NCI-H2171 (cell line): Measurements from ENCODE around the gene CAPN10.
"Not testable (repeated sequence)": the region's sequence is repeated elsewhere in the genome, so short reads cannot be mapped to it uniquely, and the experiment has no call there.

Source experiments
- DNase-seq: peaks from one replicate; lab custom pipeline; 2025; lab: John Stamatoyannopoulos, UW

Gene CAPN10

GRCh38 chr2:240603081-240603835 is 16.7 kb downstream of the CAPN10 start:
- DNase-seq, result no peak

GRCh38 chr2:240603846-240604245 is 17.3 kb downstream of the CAPN10 start:
- no peak for DNase-seq

- DNase-seq, result no peak
Measured at GRCh38 chr2:240604291-240604938, 17.9 kb downstream of the CAPN10 start.

GRCh38 chr2:240604939-240605716 is 18.6 kb downstream of the CAPN10 start:
- DNase-seq, result no peak

- DNase-seq, result no peak
Measured at GRCh38 chr2:240605867-240606743, 19.6 kb downstream of the CAPN10 start.

- no peak for DNase-seq
Measured at GRCh38 chr2:240611601-240612210, 25.2 kb downstream of the CAPN10 start.

GRCh38 chr2:240613781-240614180 is 27.2 kb downstream of the CAPN10 start:
- no peak for DNase-seq

- DNase-seq, result no peak
Measured at GRCh38 chr2:240614391-240614790, 27.9 kb downstream of the CAPN10 start.

- no peak for DNase-seq
Measured at GRCh38 chr2:240615396-240615795, 28.9 kb downstream of the CAPN10 start.

- no peak for DNase-seq
Measured at GRCh38 chr2:240615820-240616547, 29.4 kb downstream of the CAPN10 start.

GRCh38 chr2:240616860-240617666 is 30.5 kb downstream of the CAPN10 start:
- not testable (repeated sequence) for DNase-seq

GRCh38 chr2:240618776-240619175 is 32.2 kb downstream of the CAPN10 start:
- no peak for DNase-seq

GRCh38 chr2:240619506-240620148 is 33.1 kb downstream of the CAPN10 start:
- DNase-seq, result no peak

- DNase-seq, result no peak
Measured at GRCh38 chr2:240620149-240620731, 33.7 kb downstream of the CAPN10 start.

- DNase-seq, result no peak
Measured at GRCh38 chr2:240620859-240621258, 34.3 kb downstream of the CAPN10 start.

- no peak for DNase-seq
Measured at GRCh38 chr2:240622060-240622411, 35.5 kb downstream of the CAPN10 start.

GRCh38 chr2:240622531-240623235 is 36.1 kb downstream of the CAPN10 start:
- DNase-seq, result no peak

GRCh38 chr2:240623531-240624010 is 37.0 kb downstream of the CAPN10 start:
- no peak for DNase-seq
